ENCODE measurements around the gene EIF1AD.

DNA sequence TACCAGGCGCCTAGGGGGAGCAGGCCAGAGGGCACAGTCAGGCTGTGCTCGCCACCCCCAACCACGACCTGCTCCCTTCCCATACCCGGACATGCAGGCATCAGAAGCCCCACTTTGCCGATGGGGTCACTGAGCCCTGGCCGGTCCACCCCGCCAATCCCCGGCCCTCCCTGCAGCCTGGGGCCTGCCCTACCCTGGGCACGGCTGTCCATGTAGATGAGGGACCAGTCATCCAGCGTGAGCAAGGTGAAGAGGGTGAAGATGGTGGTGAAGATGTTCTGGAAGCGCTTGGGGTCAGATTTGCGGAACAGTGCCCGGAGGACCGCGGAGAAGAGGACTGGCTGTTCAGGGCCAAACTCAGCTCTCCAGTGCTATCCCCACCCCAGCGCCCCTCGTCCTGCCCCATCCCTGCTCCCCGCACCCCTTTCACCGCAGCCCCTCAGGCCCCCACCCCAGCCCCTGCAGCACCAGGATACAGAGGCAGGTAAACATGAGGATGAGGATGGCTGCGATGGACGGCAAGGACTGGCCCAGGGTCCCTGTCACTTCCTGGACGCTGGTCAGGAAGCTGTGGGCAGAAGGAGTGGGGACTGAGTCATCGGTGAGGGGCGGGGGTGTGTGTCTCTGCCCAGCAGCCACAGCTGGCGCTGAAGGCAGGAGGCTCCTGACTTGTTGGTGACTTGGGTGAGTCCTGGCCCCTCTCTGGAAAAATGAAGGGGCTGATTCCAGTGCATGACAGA lies 18.8 kb upstream of the EIF1AD start:
- TF ChIP-seq CTCF (IDR thresholded peaks at IDR 0.05), result no peak
- TF ChIP-seq POLR2AphosphoS5 (IDR thresholded peaks at IDR 0.05), result no peak
- TF ChIP-seq POLR2A (IDR thresholded peaks at IDR 0.05), result no peak

Data from breast epithelium (tissue), 3 donors.